ENCODE data around the gene SPATA25. TPM values are rescaled to one million over a fixed set of nuclear protein-coding genes. Genes with fewer than 3 reads are reported as not detected.
A peak's percentile ranks its signal among the peaks of the same experiment; 100 is the strongest.
"Not testable (repeated sequence)": the region's sequence is repeated elsewhere in the genome, so short reads cannot be mapped to it uniquely, and the experiment has no call there.

Gene SPATA25
- total RNA-seq, 1 donor from 2014 or later = 0.85 TPM

- DNase-seq (ENCODE audit: low read depth) = no peak
Observed at GRCh38 chr20:45892828-45893500, 5.5 kb upstream of the SPATA25 start.

GRCh38 chr20:45892049-45892825 is 4.8 kb upstream of the SPATA25 start:
- DNase-seq (ENCODE audit: low read depth) = peak; percentile 41

DNA sequence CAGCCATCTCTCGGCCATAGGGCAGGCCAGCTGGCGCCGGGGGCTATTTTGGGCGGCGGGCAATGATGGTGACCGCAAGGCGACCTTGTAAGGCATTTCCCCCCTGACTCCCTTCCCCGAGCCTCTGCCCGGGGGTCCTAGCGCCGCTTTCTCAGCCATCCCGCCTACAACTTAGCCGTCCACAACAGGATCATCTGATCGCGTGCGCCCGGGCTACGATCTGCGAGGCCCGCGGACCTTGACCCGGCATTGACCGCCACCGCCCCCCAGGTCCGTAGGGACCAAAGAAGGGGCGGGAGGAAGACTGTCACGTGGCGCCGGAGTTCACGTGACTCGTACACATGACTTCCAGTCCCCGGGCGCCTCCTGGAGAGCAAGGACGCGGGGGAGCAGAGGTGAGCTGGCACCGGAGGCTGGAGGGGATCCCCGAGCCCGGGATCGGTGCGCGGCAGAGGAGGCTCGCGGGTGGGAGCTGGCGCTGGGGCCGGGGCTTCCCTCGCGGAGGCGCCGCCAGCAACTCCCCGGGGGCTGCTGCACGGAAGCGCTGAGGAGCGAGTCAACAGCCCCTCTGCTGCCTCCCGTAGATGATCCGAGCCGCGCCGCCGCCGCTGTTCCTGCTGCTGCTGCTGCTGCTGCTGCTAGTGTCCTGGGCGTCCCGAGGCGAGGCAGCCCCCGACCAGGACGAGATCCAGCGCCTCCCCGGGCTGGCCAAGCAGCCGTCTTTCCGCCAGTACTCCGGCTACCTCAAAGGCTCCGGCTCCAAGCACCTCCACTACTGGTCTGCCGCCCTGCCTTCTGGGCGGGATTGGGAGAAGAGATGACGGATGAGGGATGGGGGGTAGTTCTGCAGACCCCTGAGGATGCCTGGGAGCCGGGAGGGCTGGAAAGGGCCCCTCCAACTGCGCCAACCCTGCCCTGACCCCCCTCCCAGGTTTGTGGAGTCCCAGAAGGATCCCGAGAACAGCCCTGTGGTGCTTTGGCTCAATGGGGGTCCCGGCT is 3.9 kb upstream of the SPATA25 start, which contains the start of the genes CTSA and NEURL2:
TSS of gene CTSA (plus strand) at position 351 of the 999 bp plus-strand sequence. CDS start at position 585, 234 bp downstream.
TSS of gene NEURL2 (minus strand) at position 224 of the 999 bp plus-strand sequence. CDS start at position 7, 217 bp downstream.
- DNase-seq (ENCODE audit: low read depth) = peak; percentile 71

DNA sequence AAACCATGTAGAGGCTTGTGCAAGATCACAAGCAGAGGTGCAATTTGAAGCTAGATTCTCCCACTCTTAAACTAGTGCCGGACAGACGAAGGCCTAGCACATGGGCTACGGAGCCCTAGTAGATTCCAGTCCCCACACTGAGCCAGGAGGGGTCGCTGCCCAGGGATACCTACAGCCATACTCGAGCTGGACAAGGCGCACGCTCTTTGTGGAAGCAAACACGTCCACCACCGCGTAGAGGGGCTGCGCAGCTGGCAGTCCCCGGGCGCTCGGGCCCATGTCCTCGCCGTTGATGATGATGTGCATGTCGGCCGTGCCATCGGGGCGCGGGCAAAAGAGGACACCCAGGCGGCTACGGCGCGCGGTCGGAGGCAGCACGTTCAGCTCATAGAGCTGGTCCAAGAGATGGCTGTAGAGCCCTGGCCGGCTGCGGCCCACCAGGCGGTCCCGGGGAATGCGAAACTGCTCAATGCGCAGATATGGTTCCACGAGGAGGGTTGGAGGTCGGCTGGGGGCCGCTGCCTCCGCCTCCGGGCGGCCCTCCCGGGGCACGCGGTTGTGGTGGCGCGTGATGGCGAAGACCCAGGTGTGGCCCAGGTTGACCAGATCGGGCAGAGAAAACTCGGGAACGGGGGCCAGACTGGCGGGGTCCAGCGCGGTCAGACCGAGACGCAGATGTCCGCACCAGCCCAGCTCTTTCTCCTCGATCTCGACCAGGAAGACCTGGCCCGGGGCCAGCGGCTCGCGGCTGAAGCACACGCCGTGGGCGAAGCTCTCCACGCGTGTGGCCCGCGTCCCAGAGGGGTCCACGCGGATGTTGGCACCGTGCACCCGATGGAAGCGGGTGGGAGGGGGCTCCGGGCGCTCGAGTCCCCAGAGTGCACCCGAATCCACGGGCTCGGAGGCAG is 2.9 kb upstream of the SPATA25 start:
- peak; percentile 64 for DNase-seq (ENCODE audit: low read depth)

DNA sequence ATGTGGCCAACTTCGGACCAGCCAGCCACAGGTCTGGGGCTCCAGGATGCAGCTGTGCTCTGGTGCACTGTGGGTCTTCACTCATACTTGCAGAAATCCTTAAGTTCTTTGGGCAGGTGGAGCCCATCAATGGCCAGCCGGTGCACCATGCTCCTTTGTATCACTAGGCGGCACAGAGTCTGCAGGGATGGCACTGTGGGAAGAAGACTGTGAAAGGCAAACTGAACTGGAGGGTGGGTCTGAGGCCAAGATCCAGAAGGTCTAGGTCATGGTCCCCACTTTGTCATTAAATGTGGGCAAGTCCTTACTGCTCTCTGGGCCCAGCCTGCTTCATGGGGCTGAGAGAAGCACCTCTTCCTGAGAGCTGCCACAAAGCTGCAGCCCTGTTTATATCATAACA is 1.3 kb upstream of the SPATA25 start:
- DNase-seq (ENCODE audit: low read depth) = no peak

DNA sequence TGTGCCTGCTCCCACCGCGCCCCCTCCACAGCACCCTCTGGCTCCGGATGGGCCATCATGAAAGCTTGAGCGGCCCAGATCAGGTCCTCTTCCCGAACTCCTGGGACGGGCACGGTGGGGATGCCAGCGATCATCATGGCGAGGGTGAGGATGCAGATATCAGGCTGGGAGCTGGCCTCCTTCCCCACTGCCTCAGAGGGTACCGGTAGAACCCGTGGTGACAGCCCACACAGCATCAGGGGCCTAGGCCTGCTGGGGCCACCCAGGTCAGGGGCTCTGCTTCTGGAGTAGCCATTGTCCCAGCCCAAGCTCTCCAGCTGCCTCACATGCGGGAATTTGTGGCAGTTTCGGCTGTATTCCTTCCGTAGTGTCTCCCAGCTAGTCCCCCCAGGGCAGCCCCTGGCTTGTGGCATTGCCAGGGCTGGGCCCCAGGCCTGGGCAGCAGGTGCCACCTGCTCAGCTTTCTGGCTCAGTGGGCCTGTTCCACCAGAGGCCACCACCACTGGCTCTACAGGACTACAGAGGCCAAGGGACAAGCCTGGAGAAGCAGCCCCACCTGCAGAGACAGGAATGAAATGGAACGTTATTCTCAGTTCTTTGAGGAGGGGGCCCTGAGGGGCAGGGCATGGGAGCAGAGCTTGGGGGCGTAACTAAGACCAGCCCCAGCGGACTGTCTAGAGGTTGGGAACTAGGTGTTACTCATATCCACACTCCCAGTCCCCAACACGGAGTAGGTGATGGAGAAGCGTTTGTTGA is 654 bp downstream of the SPATA25 start:
- DNase-seq (ENCODE audit: low read depth) = no peak

DNA sequence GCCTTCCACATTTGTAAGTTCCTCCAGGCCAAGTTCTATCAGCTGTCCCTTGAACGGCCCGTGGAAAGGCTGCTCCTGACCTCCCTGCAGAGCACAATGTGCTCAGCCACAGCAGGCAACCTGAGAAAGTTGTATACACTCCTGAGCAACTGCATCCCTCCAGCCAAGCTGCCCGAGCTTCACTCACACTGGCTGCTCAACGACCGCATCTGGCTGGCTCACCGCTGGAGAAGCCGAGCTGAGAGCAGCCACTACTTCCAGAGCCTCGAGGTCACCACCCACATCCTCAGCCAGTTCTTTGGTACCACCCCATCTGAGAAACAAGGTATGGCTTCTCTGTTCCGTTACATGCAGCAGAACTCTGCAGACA is 4.3 kb downstream of the SPATA25 start:
- DNase-seq (ENCODE audit: low read depth) = no peak

DNA sequence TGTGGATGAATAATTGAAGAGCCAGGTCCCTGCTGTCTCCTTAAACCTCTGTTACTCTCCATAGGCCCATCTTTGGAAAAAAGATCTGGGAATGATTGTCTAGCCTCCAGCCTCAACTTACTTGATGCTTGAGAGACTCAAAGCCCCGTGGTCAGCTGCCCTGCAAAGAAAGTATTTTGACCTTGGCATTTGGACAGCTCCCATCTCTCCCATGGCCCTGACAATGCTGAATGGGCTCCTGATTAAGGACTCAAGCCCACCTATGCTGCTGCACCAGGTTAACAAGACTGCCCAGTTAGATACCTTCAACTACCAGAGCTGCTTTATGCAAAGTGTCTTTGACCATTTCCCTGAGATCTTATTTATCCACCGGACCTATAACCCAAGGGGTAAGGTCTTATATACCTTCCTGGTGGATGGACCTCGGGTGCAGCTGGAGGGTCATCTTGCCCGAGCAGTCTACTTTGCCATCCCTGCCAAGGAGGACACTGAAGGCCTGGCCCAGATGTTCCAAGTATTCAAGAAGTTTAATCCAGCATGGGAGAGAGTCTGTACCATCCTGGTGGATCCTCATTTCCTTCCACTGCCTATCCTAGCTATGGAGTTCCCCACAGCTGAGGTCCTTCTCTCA is 4.8 kb downstream of the SPATA25 start:
- no peak for DNase-seq (ENCODE audit: low read depth)

DNA sequence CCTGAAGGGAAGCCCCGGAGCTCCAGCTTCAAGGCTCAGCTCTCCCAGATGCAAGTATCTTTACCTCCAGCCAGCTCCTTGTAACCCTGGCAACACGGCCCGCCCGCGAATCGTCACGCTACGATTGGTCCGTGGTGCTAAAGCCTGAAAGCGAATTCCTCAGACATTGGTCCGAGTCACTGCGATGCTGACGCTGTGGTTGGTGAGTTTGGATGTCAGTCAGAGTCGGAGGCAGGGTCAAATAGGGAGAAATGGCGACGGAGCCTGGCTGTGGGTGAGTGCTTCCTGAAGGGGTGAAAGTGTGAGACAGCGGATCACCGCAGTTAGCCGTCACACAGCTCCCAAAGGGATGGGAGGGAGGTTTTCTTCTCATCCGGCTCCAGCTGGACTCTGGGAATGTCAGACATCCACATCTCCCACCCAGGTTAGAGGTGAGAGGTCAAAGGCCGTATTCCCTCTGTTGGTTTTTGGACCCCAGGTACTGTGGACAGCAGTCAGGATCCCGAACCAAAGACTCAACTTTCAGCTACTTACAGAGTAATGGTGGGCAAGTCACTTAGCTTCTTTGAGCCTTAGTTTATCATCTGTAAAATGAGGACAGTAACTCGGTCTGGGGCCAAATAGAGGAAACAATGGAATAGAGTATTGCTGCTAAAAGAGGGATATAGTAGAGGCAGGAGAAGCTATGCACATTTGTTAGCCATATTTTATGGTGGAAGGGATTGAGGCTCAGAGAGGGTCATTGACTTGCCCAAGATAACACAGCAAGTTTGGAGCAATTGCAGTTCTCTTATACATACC is 6.2 kb downstream of the SPATA25 start, which contains the start of gene ZSWIM1:
TSS of gene ZSWIM1 (plus strand) at position 240 of the 801 bp plus-strand sequence. CDS start 1,366 bp downstream, outside the sequence.
- peak; percentile 98 for DNase-seq (ENCODE audit: low read depth)

- no peak for DNase-seq (ENCODE audit: low read depth)
Observed at GRCh38 chr20:45878076-45878761, 9.2 kb downstream of the SPATA25 start.

DNA sequence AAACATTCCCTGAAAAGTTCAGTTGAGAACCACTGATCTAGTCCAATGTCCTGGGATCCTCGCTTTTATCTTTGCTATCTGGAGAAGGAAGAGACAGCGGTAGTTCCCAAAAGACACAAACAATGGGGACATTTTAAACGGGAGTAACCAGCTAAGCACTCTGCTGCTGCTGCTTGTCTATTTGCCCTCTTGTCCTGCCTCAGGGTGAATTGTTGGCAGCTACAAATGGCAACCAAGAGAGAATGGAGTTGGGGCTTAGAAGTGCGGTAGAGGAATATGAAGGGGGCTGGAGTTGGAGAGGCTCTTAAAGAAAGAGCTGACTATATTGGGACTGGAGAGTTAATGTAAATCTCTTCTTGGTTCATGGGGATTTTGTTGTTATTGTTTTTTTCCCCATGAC is 12.8 kb downstream of the SPATA25 start:
- no peak for DNase-seq (ENCODE audit: low read depth)

- DNase-seq (ENCODE audit: low read depth) = not testable (repeated sequence)
Observed at GRCh38 chr20:45874104-45874481, 13.3 kb downstream of the SPATA25 start.

DNA sequence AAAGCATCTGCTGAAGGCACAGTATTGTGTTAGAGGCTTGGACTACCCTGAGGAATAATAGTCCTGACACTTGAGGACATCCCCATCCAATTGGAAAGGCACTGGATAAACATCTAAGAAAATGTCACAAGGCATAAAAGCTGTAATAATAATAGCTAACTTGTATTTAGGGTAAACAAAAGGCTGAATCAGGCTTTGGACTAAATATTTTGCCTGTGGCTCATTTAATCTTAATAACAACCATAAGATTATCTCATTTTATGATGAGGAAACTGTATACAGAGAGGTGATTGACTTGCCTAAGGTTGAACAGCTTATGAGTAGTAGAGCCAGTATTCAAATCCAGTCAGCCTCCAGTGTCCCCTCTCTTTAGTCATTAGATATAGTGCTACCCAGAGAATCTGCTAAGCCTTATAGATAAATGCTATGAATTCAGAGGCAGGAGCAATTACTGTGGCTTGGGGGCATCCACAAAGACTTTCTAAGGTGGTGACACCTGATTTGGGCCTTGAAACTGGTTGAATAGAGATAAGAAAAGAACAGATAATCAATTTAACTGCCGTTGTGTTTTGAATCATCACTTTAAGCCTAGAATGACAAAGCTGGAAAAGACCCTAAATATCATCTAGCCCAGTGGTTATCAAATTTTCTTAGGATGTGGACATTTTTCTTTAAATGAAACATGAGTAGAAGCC is 13.9 kb downstream of the SPATA25 start:
- no peak for DNase-seq (ENCODE audit: low read depth)

- DNase-seq (ENCODE audit: low read depth) = no peak
Observed at GRCh38 chr20:45872626-45873025, 14.8 kb downstream of the SPATA25 start.

DNA sequence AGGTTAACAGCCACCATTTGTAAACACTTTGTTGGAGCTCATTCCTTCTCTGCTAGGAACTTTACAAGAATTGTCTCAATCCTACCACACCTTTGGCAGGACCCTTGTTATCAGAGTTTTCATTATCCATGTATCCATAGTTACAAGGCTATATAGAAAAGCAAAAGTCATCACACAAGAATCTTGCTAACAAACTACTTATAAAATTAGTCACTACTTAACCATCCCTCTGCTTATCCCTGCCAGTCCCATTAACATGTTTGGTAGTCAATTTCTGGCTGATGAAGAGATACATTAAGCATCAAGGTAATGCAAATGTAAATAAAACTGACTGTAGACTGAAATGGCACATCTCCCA is 19.6 kb downstream of the SPATA25 start:
- DNase-seq (ENCODE audit: low read depth) = peak; percentile 81

- DNase-seq (ENCODE audit: low read depth) = no peak
Observed at GRCh38 chr20:45867136-45867818, 20.1 kb downstream of the SPATA25 start.

DNA sequence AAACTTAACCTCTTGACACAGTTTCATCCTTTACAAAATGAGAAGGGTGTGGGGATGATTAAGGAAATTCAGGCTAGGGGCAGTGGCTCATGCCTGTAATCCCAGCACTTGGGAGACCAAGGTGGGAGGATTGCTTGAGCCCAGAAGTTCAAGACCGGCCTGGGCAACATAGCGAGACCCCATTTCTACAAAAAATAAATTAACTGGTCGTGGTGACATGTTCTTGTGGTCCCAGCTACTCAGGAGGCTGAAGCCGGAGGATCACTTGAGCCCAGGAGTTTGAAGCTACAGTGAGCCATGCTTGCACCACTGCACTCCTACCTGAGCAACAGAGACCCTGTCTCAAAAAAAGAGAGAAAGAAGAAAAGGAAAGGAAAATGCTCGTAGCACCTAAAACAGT is 21.0 kb downstream of the SPATA25 start:
- DNase-seq (ENCODE audit: low read depth) = no peak
